Vagina (tissue), 2 donors: ENCODE measurements around the gene RNU1-2. TPM values are rescaled to one million over a fixed set of nuclear protein-coding genes. Genes with fewer than 3 reads are reported as not detected.
"Not testable (repeated sequence)": the region's sequence is repeated elsewhere in the genome, so short reads cannot be mapped to it uniquely, and the experiment has no call there.

Experiments used
- DNase-seq, 2 donors: peaks; one replicate each; pipeline ENCODE4 v3.0.0-alpha.2; 2017; ENCODE audit errors: extremely low spot score in 2 of 2
- H3K27ac ChIP-seq: fragments of 200-600 bp; sonication (generic); one replicate; pipeline ENCODE4 v1.5.1; 2019
- H3K27me3 ChIP-seq: fragments of 200-600 bp; sonication (generic); one replicate; pipeline ENCODE4 v1.5.1; 2019
- H3K36me3 ChIP-seq, 2 donors: fragments of 200-600 bp; sonication (generic); one replicate each; pipeline ENCODE4 v1.5.1; 2017 to 2019
- H3K4me1 ChIP-seq: fragments of 200-600 bp; sonication (generic); one replicate; pipeline ENCODE4 v1.5.1; 2019
- H3K4me3 ChIP-seq, 2 donors: fragments of 200-600 bp; sonication (generic); 1 replicate in 1 of 2; 2 replicates in 1 of 2; pipeline ENCODE4 v1.5.1; 2016 to 2019
- H3K9me3 ChIP-seq: fragments of 200-600 bp; sonication (generic); one replicate; pipeline ENCODE4 v1.5.1; 2019
- POLR2A ChIP-seq, 2 donors: fragments of 450-650 bp; IDR thresholded peaks; one replicate each; pipeline ENCODE4 v1.6.1; 2017; ENCODE audit warnings: antibody characterized with exemption in 2 of 2, mild to moderate bottlenecking in 2 of 2, moderate library complexity in 2 of 2
- POLR2AphosphoS5 ChIP-seq, 2 donors: sonication (generic); formaldehyde crosslinking; IDR thresholded peaks; one replicate each; pipeline ENCODE4 v1.9.0; 2017; ENCODE audit warnings: antibody characterized with exemption in 2 of 2, mild to moderate bottlenecking in 2 of 2, low read depth in 1 of 2; ENCODE audit not compliant: insufficient read depth in 1 of 2
- intact Hi-C: fragments of 100-400 bp; cut with DNase I; formaldehyde crosslinking; loops from one replicate; pipeline ENCODE4 v1.15.1; 2023
- total RNA-seq: library from RNA; depleted of rRNA; stranded (reverse); fragments of >200 nt; gene quantifications from one replicate; pipeline ENCODE4 v1.2.3, GENCODE V29; 2016

Gene RNU1-2
- total RNA-seq: 19,908 TPM

DNA sequence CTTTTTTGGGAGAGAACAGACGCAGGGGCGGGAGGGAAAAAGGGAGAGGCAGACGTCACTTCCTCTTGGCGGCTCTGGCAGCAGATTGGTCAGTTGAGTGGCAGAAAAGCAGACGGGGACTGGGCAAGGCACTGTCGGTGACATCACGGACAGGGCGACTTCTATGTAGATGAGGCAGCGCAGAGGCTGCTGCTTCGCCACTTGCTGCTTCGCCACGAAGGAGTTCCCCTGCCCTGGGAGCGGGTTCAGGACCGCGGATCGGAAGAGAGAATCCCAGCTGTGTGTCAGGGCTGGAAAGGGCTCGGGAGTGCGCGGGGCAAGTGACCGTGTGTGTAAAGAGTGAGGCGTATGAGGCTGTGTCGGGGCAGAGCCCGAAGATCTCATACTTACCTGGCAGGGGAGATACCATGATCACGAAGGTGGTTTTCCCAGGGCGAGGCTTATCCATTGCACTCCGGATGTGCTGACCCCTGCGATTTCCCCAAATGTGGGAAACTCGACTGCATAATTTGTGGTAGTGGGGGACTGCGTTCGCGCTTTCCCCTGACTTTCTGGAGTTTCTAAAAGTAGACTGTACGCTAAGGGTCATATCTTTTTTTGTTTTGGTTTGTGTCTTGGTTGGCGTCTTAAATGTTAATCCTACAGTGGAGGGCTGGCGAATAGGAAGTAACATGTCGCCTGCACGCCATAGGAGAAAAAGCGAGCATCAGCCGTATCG, at the start of gene RNU1-2:
TSS of gene RNU1-2 (plus strand) at position 383 of the 718 bp plus-strand sequence.
- H3K27me3 ChIP-seq, H3K4me1 ChIP-seq, H3K9me3 ChIP-seq, DNase-seq, intact Hi-C loops, H3K36me3 ChIP-seq: not testable (repeated sequence)
- TF ChIP-seq POLR2A (IDR thresholded peaks at IDR 0.05): peak in 1 of 2 donors; percentile 92
- peak in 1 of 2 donors; percentile 94 for TF ChIP-seq POLR2AphosphoS5 (IDR thresholded peaks at IDR 0.05; ENCODE audit: insufficient read depth in 1 of 2, low read depth in 1 of 2)
- Histone ChIP-seq H3K27ac (peak within 1 kb of the TSS; percentile 88), H3K4me3 (peak within 1 kb of the TSS; percentile 36 to 37)

DNA sequence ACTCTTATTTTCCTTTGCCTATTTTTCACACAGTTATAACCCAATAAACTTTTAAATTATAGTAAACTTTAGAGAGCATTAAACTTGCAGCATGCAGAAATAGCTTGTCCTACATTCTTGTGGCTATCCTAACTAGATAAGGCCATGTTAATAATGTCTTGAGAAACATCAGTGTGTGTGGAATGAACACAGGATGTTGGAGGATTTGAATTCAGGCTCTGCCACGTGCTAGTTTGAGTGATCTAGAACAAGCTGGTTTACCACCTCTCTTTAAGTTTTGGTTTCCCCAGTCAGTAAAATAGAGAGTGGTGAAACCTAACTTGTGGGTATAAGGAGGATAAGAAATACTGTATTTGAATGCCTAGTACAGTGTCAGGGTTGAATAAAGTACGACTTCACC, 39.6 kb upstream of the RNU1-2 start:
- H3K4me3 ChIP-seq, H3K36me3 ChIP-seq, DNase-seq, H3K9me3 ChIP-seq, H3K27ac ChIP-seq, intact Hi-C loops, H3K4me1 ChIP-seq, H3K27me3 ChIP-seq: not testable (repeated sequence)

DNA sequence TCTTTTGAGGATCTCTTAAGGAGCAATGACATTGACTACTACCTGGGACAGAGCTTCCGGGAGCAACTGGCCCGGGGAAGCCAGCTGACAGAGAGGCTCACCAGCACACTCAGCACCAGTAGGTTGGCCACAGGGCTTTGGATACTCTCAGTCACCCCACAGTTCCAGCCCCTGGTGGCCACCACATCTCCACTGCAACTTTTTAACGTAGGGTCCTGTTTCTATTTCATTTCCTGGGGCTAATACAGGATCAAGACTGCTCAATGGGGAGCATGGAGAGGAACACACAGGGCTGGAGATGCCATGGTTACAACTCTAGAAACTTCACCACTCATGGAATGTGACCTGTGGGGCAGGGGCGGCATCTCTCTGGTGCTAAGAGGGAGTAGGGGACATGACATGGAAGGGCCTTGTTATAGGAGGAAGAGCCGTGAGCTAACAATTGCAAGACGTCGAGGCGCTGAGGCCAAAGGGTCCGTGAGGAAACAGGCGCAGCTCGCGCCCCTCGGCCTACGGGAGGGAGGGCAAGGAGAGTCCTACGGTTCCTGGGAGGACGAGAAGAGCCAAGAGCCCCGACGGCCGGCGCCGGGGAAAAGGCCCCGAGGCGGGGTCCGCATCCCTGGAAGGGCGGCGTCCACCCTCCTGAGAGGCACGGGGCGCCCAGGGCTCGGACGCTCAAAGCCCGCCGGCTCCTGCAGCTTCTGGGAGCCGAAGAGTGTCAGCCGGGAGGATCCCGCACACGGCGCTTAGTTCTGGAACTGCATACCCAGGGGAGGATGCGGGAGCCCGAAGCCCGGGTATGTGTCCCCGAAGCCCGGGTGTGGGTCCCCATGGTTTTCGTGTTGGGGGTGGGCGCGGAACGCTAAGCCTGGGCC, 36.4 kb upstream of the RNU1-2 start:
- H3K4me1 ChIP-seq, H3K9me3 ChIP-seq, H3K27ac ChIP-seq, H3K36me3 ChIP-seq, intact Hi-C loops, H3K27me3 ChIP-seq, DNase-seq, H3K4me3 ChIP-seq: not testable (repeated sequence)

DNA sequence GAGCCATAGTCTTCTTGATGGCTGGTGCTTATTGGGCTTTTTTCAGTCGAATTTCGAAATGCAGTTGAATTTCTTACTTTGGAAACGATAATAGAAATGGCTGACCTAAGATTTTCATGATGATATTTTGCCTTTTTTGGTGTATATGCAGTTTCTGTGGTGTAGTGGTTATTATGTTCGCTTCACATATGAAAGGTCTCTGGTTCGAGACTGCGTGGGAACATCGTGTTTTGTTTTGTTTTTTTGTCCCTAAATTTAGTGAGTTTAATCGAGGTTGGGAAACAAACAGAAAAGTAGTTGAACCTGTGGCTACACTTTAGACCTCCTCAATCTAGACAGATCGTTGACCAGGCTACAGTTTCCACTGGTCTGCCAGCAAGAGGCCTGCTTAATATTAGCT, 35.7 kb upstream of the RNU1-2 start:
- intact Hi-C loops, H3K27ac ChIP-seq: not testable (repeated sequence)

DNA sequence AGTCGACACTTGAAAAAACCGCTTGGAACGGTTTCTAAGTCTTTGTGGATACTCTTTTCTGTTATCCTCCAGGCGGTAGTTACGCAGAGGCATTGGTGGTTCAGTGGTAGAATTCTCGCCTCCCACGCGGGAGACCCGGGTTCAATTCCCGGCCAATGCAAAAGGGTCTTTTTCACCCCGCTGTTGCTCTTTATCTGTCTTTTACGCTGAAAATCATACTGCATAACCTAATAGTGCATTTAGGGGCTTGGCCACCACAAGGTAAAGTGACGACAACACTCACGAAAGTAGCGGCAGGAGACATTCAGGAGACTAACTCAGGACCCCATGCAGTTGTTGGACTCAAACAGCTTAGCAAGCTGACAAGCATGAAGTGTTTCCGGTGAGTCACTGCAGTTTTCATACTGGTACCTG, 33.9 kb upstream of the RNU1-2 start:
- DNase-seq, H3K27ac ChIP-seq, H3K27me3 ChIP-seq, H3K9me3 ChIP-seq, H3K4me1 ChIP-seq, H3K36me3 ChIP-seq, intact Hi-C loops, H3K4me3 ChIP-seq: not testable (repeated sequence)

More for the DNA sequence above, 35.7 kb upstream of the RNU1-2 start:
- H3K4me3 ChIP-seq, H3K27me3 ChIP-seq, H3K36me3 ChIP-seq, H3K4me1 ChIP-seq, DNase-seq, H3K9me3 ChIP-seq: not testable (repeated sequence)

DNA sequence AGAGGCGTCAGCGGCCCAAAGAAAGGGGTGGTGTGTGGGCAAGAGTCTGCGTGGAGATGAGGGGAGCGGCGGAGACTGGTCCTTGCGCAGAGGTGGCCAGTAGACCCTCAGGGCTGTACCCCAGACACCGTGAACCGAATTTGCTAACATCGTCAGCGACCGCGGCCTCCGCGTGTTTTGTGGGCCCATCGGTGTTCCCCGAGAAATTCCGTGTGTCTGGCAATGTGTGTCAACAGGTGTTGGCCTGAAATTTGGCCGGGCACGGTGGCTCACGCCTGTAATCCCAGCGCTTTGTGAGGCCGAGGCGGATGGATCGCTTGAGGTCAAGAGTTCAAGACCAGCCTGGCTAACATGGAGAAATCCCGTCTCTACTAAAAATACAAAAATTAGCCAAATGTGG, 33.4 kb upstream of the RNU1-2 start:
- DNase-seq, H3K36me3 ChIP-seq, H3K27ac ChIP-seq, H3K4me1 ChIP-seq, H3K9me3 ChIP-seq, H3K27me3 ChIP-seq, H3K4me3 ChIP-seq, intact Hi-C loops: not testable (repeated sequence)

DNA sequence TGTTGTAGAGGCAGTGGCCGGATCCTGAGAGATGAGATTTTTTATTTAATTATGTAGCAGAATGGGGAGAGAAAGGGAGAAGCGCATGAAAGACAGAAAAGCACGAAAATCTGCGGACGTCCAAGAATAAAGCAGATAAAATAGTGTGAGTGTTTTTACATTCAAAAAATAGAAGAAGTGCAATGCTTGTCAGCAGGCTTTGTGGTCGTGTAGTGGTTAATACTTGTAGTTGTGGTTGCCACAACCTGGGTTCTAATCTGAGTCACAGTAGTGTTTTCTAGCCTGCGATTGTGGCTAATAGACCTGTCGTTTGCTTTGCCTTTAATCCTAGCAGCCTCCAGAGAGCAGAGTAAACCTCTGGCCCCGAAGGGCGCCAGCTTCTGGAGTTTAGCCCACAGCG, 32.8 kb upstream of the RNU1-2 start:
- H3K27ac ChIP-seq, DNase-seq, H3K4me3 ChIP-seq, H3K36me3 ChIP-seq, H3K9me3 ChIP-seq, intact Hi-C loops, H3K27me3 ChIP-seq, H3K4me1 ChIP-seq: not testable (repeated sequence)

DNA sequence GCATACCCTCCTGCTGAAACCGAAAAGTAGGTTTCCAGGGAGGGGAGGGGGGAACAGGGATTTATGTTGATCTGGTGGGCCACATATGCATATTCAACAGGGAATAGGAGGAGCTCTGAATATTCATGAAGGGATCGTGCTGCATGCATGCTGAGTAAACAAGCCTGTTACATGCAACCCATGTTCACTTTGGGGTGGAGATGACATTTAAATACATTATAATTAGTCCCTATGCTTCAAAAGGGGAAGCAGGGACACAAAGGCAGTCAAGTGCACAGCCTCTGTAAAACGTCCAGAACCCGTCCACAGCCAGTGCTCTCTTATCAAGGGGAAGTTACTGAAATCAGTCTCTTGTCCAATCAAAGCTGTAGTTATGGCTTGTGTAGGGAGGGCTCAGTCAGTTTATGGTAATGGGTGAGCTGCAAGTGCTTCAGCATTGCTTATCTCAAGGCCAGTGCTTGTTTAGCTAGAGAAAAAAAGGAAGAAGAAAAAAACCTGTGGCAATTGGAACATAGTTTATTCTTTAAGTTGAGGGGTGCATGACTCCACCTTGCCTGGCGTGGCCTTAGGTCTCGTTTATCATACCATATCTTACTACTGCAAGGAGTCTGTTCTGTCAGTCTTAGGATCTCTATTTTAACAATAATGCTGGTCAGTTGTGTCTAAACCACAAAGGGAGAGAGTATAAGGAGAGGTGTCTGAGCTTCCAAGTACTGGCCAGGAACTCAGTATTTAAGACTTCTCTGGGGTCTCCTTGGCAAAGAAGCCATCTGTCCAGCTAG, 28.7 kb upstream of the RNU1-2 start:
- H3K27ac ChIP-seq, H3K27me3 ChIP-seq, H3K9me3 ChIP-seq, DNase-seq, H3K36me3 ChIP-seq, H3K4me1 ChIP-seq, H3K4me3 ChIP-seq, intact Hi-C loops: not testable (repeated sequence)

DNA sequence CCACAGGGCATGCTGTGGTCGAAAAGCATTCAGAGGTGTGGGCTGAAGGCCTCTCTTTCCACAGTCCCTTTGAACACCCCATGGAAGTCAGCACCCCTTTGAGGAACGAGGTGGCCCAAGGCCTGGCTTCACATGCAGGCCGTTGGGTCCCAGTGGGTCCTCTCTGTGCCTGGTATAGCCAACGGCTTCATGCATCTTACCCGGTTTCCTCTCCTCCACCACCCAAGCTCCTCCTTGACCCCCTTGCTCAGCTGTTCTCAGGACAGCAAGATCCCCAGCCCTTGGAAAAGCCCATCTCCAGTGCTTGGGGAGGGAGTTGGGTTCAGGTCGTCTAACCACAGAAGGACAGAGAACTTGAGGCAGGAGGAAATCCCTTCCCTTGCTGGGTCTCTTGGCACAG, 27.0 kb upstream of the RNU1-2 start:
- peaks cover 14% of the 10 kb centered on the region for H3K4me1 ChIP-seq
- DNase-seq, H3K27ac ChIP-seq, H3K9me3 ChIP-seq, H3K36me3 ChIP-seq, intact Hi-C loops, H3K4me3 ChIP-seq, H3K27me3 ChIP-seq: not testable (repeated sequence)

DNA sequence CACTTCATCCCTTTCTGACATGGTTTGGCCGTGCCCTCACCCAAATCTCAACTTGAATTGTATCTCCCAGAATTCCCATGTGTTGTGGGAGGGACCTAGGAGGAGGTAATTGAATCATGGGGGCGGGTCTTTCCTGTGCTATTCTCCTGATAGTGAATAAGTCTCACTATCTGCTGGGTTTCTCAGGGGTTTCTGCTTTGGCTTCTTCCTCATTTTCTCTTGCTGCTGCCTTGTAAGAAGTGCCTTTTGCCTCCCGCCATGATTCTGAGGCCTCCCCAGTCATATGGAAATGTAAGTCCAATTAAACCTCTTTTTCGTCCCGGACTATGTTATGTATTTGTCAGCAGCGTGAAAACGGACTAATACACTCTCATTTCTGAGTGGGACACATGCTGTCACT, 25.8 kb upstream of the RNU1-2 start:
- intact Hi-C loops, H3K36me3 ChIP-seq, H3K4me3 ChIP-seq, H3K9me3 ChIP-seq, H3K27ac ChIP-seq, DNase-seq, H3K27me3 ChIP-seq: not testable (repeated sequence)
- H3K4me1 ChIP-seq: peaks cover 15% of the 10 kb centered on the region

DNA sequence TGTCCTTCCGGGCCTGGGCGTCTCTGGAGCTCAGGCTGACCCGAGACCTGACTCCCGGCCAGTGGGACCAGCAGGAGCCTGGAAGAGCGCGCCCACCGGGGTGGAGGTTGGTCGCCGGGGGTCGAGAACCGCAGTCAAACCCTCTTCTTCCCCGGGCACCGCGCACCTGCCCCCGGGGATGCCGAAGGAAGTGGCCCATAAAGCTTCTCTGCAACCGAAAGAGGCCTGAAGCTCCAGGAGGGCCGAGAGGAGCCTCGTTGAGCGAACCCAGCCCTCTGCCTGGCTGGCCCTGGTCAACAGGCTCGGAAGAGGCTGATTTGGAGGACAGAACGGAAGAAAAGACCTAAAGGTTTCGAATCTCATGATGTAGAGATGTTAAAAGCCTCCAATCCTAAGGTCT, 24.6 kb upstream of the RNU1-2 start:
- H3K27ac ChIP-seq, H3K27me3 ChIP-seq, DNase-seq, H3K4me3 ChIP-seq, H3K36me3 ChIP-seq, H3K9me3 ChIP-seq, intact Hi-C loops: not testable (repeated sequence)
- H3K4me1 ChIP-seq: peaks cover 15% of the 10 kb centered on the region

DNA sequence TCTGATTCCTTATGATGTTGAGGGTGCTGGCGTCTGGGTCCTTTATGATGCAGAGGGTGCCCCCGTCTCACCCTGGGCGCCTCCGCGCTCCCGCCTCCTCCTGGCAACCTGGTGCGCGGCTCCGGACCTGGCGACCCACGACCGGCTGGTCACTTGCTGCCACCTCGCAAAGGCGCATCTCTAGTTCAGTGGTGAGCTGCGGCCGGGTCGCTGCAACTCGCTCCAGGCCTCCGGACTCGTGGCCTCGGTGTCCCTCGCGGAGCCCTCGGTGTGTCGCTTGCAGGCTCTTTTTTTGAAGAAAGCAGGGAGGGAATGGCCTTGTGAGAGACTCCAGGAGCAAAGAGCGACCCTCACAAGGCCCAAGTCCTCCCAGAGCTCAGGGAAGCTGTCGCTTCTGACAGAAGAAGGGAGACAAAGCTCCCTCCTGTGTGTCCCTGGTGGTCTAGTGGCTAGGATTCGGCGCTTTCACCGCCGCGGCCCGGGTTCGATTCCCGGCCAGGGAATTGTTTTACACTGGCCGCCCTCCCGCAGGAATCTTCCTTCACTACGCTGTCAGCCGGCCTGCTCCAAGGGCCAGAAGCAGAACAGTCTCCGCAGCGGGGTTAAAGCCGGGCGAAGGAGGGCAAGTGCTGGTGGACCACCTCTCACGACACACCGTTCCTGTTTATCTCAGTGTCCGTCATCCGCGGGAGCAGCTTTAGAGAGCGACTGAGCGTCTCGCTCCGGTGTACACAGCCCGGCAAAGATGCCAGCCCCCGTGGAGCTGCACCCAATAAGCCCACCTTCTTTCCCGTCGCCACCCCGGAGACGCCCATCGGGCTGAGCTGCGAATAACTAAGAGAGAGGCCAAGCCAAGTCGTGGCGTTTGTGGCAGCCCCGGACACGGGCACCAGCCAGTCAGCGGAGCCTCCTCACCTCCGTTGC, 23.4 kb upstream of the RNU1-2 start:
- Histone ChIP-seq H3K4me3 (peak overlapping the region; percentile 32 to 48), H3K4me1 (peaks cover 15% of the 10 kb centered on the region)
- DNase-seq, H3K27ac ChIP-seq, H3K9me3 ChIP-seq, intact Hi-C loops, H3K27me3 ChIP-seq, H3K36me3 ChIP-seq: not testable (repeated sequence)
